B cell (primary cell): ENCODE results near the gene PRKN. TPM values are rescaled to one million over a fixed set of nuclear protein-coding genes. Genes with fewer than 3 reads are reported as not detected.

ENCODE experiments used
- ATAC-seq: fragments of 200-7000 bp; cut with Tn5 transposase; one replicate; pipeline ENCODE4 v1.10.0; 2021; ENCODE audit warnings: low read depth, mild to moderate bottlenecking, moderate number of reproducible peaks, moderate library complexity
- CTCF ChIA-PET: fragments of 350-600 bp; sonication (Branson Sonifier 250); formaldehyde crosslinking; loops from one replicate; lab custom pipeline; 2021; ENCODE audit warnings: antibody characterized with exemption, inconsistent platforms; lab: Charles Lee
- POLR2A ChIA-PET: fragments of 350-600 bp; sonication (Branson Sonifier 250); formaldehyde crosslinking; loops from one replicate; lab custom pipeline; 2021; ENCODE audit warnings: antibody characterized with exemption; lab: Charles Lee
- DNase-seq: peaks from one replicate; pipeline ENCODE4 v3.0.0; 2013
- H2AFZ ChIP-seq: 2 replicates; pipeline ENCODE4 v1.6.1; 2012; ENCODE audit warnings: mild to moderate bottlenecking, low read depth, low read length; ENCODE audit not compliant: insufficient read depth, poor library complexity, severe bottlenecking
- H3K27ac ChIP-seq, 2 donors: 1 replicate in 1 of 2; 2 replicates in 1 of 2; pipeline ENCODE4 v1.5.1; 2012 to 2013; ENCODE audit warnings: low read length in 2 of 2, mild to moderate bottlenecking in 2 of 2, moderate library complexity in 1 of 2
- H3K27me3 ChIP-seq, 4 experiments: fragments of 200-600 bp in 1 of 4; sonication (generic) in 1 of 4; replicated peaks in 1 of 4; 1 replicate in 2 of 4; 2 replicates in 2 of 4; pipeline versions ENCODE4 v1.6.1 to v1.7.0; 2013 to 2016; ENCODE audit warnings: low read length in 3 of 4, mild to moderate bottlenecking in 2 of 4, mixed read lengths in 1 of 4, moderate library complexity in 1 of 4; ENCODE audit not compliant: insufficient read depth in 4 of 4, control insufficient read depth in 3 of 4; ENCODE audit errors: control extremely low read depth in 1 of 4
- H3K36me3 ChIP-seq, 2 experiments: replicated peaks in 1 of 2; 1 replicate in 1 of 2; 2 replicates in 1 of 2; pipeline versions ENCODE4 v1.6.1 to v1.7.1; 2013; ENCODE audit warnings: low read length in 1 of 2; ENCODE audit not compliant: insufficient read depth in 2 of 2, control insufficient read depth in 1 of 2; ENCODE audit errors: control extremely low read depth in 1 of 2, extremely low read depth in 1 of 2
- H3K4me1 ChIP-seq, 2 donors: fragments of 200-600 bp in 1 of 2; sonication (generic) in 1 of 2; 1 replicate in 1 of 2; 2 replicates in 1 of 2; pipeline versions ENCODE4 v1.5.1 to v1.6.1; 2013 to 2017; ENCODE audit warnings: low read length in 2 of 2; ENCODE audit not compliant: control insufficient read depth in 2 of 2, insufficient read depth in 2 of 2
- H3K4me2 ChIP-seq: replicated peaks from 2 replicates; pipeline ENCODE3; 2012; ENCODE audit warnings: mild to moderate bottlenecking, low read depth, low read length; ENCODE audit not compliant: poor library complexity, severe bottlenecking
- H3K4me3 ChIP-seq, 5 experiments: fragments of 200-600 bp in 1 of 5; sonication (generic) in 1 of 5; 1 replicate in 3 of 5; 2 replicates in 2 of 5; pipeline versions ENCODE4 v1.5.1 to v1.7.0; 2011 to 2016; ENCODE audit warnings: low read length in 4 of 5, mild to moderate bottlenecking in 4 of 5, low read depth in 2 of 5, control low read depth in 1 of 5, moderate library complexity in 1 of 5; ENCODE audit not compliant: insufficient read depth in 1 of 5; ENCODE audit errors: control extremely low read depth in 1 of 5, extremely low read depth in 1 of 5
- H3K79me2 ChIP-seq: fragments of 200-600 bp; sonication (generic); one replicate; pipeline ENCODE4 v1.6.0; 2016; ENCODE audit warnings: low read length; ENCODE audit not compliant: control insufficient read depth, insufficient read depth
- H3K9ac ChIP-seq: fragments of 200-600 bp; sonication (generic); 2 replicates; pipeline ENCODE4 v1.6.1; 2017; ENCODE audit warnings: mild to moderate bottlenecking, low read length, moderate library complexity
- H3K9me3 ChIP-seq, 3 donors: one replicate each; pipeline versions ENCODE4 v1.6.1 to v1.7.1; 2013; ENCODE audit warnings: low read length in 2 of 3; ENCODE audit not compliant: control insufficient read depth in 2 of 3, insufficient read depth in 1 of 3; ENCODE audit errors: control extremely low read depth in 1 of 3
- H4K20me1 ChIP-seq: 2 replicates; pipeline ENCODE4 v1.6.0; 2012; ENCODE audit warnings: mild to moderate bottlenecking, low read length; ENCODE audit not compliant: insufficient read depth, control insufficient read depth, poor library complexity, severe bottlenecking
- H3K27ac Mint-ChIP-seq: one replicate; pipeline ENCODE4 v1.8.0; 2021; ENCODE audit warnings: mixed read lengths
- H3K27me3 Mint-ChIP-seq: one replicate; pipeline ENCODE4 v1.8.0; 2021; ENCODE audit warnings: mixed read lengths
- H3K4me1 Mint-ChIP-seq: one replicate; pipeline ENCODE4 v1.8.0; 2021; ENCODE audit warnings: mixed read lengths
- H3K4me3 Mint-ChIP-seq: one replicate; pipeline ENCODE4 v1.8.0; 2021; ENCODE audit warnings: mixed read lengths
- H3K9me3 Mint-ChIP-seq: one replicate; pipeline ENCODE4 v1.8.0; 2022; ENCODE audit warnings: mixed read lengths; ENCODE audit not compliant: insufficient read depth
- EZH2 ChIP-seq: IDR thresholded peaks from 2 replicates; pipeline ENCODE4 v1.6.1; 2012; ENCODE audit warnings: borderline replicate concordance, low read depth, mild to moderate bottlenecking, moderate library complexity, low read length; ENCODE audit not compliant: insufficient read depth, poor library complexity, severe bottlenecking
- WGBS: methylation state at CpG from one replicate; pipeline ENCODE4 v1.1.5; 2013; ENCODE audit warnings: missing lambda C conversion rate; ENCODE audit not compliant: insufficient coverage; 5-methylcytosine and 5-hydroxymethylcytosine counted together
- intact Hi-C: fragments of 100-400 bp; cut with micrococcal nuclease; formaldehyde crosslinking; loops from one replicate; pipeline ENCODE4 v1.10.0; 2022
- polyA plus RNA-seq: library from polyadenylated mRNA; depleted of rRNA; stranded (reverse); fragments of >200 nt; gene quantifications from 2 replicates; pipeline ENCODE4 v1.2.3, GENCODE V29; 2012
- total RNA-seq, 2 donors: library from RNA; stranded (reverse); fragments of 120-200 nt in 1 of 2; gene quantifications; 1 replicate in 1 of 2; 2 replicates in 1 of 2; pipeline versions ENCODE4 v1.2.3 to v1.2.4, GENCODE V29; 2013 to 2022
- TF ChIP-seq, protein P1 (sequence below): fragments of 200-600 bp; IDR thresholded peaks from one replicate; pipeline ENCODE4 v1.8.0; 2022; ENCODE audit warnings: antibody characterized with exemption, mild to moderate bottlenecking

PRKN gene
- total and polyA plus RNA-seq, 2 donors (not counting 1 experiment from before 2014, with no cell fraction given): 1.6 to 6.2 TPM

GRCh38 chr6:161940519-161940918 is 787.0 kb downstream of the PRKN start:
- whole genome bisulfite sequencing: 100% methylated on average over 1 of the region's 2 CpGs
- ChIA-PET POLR2A (no interaction called here), CTCF (no interaction called here)
- Histone ChIP-seq H3K36me3 (no peaks in the 10 kb centered on the region), H3K27me3 (no peaks in the 10 kb centered on the region), H3K27ac (no peak overlapping the region), H3K4me3 (no peak overlapping the region), H3K79me2 (no peaks in the 10 kb centered on the region), H3K4me1 (no peaks in the 10 kb centered on the region), H3K9ac (no peak overlapping the region), H4K20me1 (no peaks in the 10 kb centered on the region), H3K9me3 (peaks cover 0 to 4% (median 0%) of the 10 kb centered on the region in 3 donors), H2AFZ (no peak overlapping the region), H3K4me2 (no peak overlapping the region)
- intact Hi-C loops: no loop called here
- Mint-ChIP-seq H3K27ac (no peak overlapping the region), H3K27me3 (no peaks in the 10 kb centered on the region), H3K4me1 (no peaks in the 10 kb centered on the region), H3K4me3 (no peak overlapping the region), H3K9me3 (peaks cover 2% of the 10 kb centered on the region)
- DNase-seq: no peak
- TF ChIP-seq, protein P1, sequence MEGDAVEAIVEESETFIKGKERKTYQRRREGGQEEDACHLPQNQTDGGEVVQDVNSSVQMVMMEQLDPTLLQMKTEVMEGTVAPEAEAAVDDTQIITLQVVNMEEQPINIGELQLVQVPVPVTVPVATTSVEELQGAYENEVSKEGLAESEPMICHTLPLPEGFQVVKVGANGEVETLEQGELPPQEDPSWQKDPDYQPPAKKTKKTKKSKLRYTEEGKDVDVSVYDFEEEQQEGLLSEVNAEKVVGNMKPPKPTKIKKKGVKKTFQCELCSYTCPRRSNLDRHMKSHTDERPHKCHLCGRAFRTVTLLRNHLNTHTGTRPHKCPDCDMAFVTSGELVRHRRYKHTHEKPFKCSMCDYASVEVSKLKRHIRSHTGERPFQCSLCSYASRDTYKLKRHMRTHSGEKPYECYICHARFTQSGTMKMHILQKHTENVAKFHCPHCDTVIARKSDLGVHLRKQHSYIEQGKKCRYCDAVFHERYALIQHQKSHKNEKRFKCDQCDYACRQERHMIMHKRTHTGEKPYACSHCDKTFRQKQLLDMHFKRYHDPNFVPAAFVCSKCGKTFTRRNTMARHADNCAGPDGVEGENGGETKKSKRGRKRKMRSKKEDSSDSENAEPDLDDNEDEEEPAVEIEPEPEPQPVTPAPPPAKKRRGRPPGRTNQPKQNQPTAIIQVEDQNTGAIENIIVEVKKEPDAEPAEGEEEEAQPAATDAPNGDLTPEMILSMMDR: no peak
- no peak for TF ChIP-seq EZH2
- ATAC-seq: no peak

DNA sequence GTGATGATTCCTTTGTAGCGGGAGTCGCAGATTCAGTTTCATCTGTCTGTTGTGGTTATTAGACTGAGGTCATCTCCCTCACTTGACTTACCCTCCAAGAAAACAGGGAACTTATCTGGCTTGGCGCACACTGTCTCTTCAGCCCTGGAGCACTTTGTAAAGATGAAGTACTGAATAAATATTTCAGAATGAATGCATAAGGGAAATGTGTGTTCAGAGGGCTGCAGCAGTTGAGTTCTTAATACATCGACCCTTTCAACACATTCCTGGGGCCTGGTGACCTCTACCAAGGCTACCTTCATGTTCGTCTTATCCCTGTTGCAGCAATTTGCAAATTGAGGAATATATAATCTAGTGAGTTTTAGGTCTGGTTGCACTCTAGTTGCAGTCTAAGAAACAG is 801.2 kb downstream of the PRKN start:
- Mint-ChIP-seq H3K27me3 (no peaks in the 10 kb centered on the region), H3K4me3 (no peak overlapping the region), H3K27ac (no peak overlapping the region), H3K4me1 (no peaks in the 10 kb centered on the region), H3K9me3 (no peaks in the 10 kb centered on the region)
- TF ChIP-seq, protein P1: no peak
- no peak for TF ChIP-seq EZH2
- H3K27me3 ChIP-seq: no peaks in the 10 kb centered on the region
- no peak overlapping the region for H3K27ac ChIP-seq
- H3K9ac ChIP-seq: no peak overlapping the region
- ATAC-seq: no peak
- H3K4me3 ChIP-seq: no peak overlapping the region
- ChIA-PET POLR2A (no interaction called here), CTCF (no interaction called here)
- H3K79me2 ChIP-seq: no peaks in the 10 kb centered on the region
- DNase-seq: no peak
- no peak overlapping the region for H2AFZ ChIP-seq
- H3K36me3 ChIP-seq: no peaks in the 10 kb centered on the region
- H4K20me1 ChIP-seq: no peaks in the 10 kb centered on the region
- no CpG with 5 or more reads among the region's 5 CpGs for WGBS
- H3K9me3 ChIP-seq: no peaks in the 10 kb centered on the region
- no peaks in the 10 kb centered on the region for H3K4me1 ChIP-seq
- intact Hi-C loops: no loop called here
- H3K4me2 ChIP-seq: no peak overlapping the region
